HEK293T (cell line): ENCODE measurements around the gene LRRC36.
"Not testable (repeated sequence)": the region's sequence is repeated elsewhere in the genome, so short reads cannot be mapped to it uniquely, and the experiment has no call there.

Source experiments
- CTBP1 ChIP-seq: fragments of 450-650 bp; IDR thresholded peaks from 2 replicates; pipeline ENCODE4 v1.6.1; 2016; ENCODE audit warnings: borderline replicate concordance
- ELF4 ChIP-seq: fragments of 450-650 bp; IDR thresholded peaks from 2 replicates; pipeline ENCODE4 v1.6.1; 2017; ENCODE audit warnings: antibody characterized with exemption
- FOXA1 ChIP-seq: fragments of 450-650 bp; IDR thresholded peaks from 2 replicates; pipeline ENCODE4 v1.6.1; 2016; ENCODE audit warnings: mild to moderate bottlenecking
- FOXK2 ChIP-seq: fragments of 450-650 bp; IDR thresholded peaks from 2 replicates; pipeline ENCODE4 v1.6.1; 2016; ENCODE audit warnings: mild to moderate bottlenecking
- HDGF ChIP-seq: fragments of 450-650 bp; IDR thresholded peaks from 2 replicates; pipeline ENCODE4 v1.6.1; 2017; ENCODE audit warnings: antibody characterized with exemption, borderline replicate concordance
- PKNOX1 ChIP-seq: fragments of 450-650 bp; IDR thresholded peaks from 2 replicates; pipeline ENCODE4 v1.6.1; 2016
- SP1 ChIP-seq: fragments of 450-650 bp; IDR thresholded peaks from 2 replicates; pipeline ENCODE4 v1.6.1; 2017
- SUZ12 ChIP-seq: fragments of 450-650 bp; IDR thresholded peaks from 2 replicates; pipeline ENCODE4 v1.6.1; 2016; ENCODE audit warnings: mild to moderate bottlenecking
- TARDBP ChIP-seq: fragments of 450-650 bp; IDR thresholded peaks from 2 replicates; pipeline ENCODE4 v1.6.1; 2016
- ZNF384 ChIP-seq: fragments of 450-650 bp; IDR thresholded peaks from 2 replicates; pipeline ENCODE4 v1.6.1; 2016

GRCh38 chr16:67415421-67415820 lies 88.8 kb downstream of the LRRC36 start:
- TF ChIP-seq PKNOX1, SUZ12, ELF4, CTBP1, TARDBP, SP1, FOXA1, ZNF384, FOXK2, HDGF: not testable (repeated sequence)
